Gastroesophageal sphincter (tissue), 3 donors: ENCODE data around the gene IFT43.

ENCODE experiments used
- CTCF ChIP-seq, 4 experiments: fragments of 200-600 bp in 2 of 4; fragments of 450-650 bp in 2 of 4; sonication (generic) in 1 of 4; IDR thresholded peaks; one replicate each; pipeline ENCODE4 v1.5.1; 2017 to 2019; ENCODE audit warnings: antibody characterized with exemption in 4 of 4, mild to moderate bottlenecking in 2 of 4, moderate library complexity in 2 of 4
- POLR2A ChIP-seq, 2 donors: fragments of 450-650 bp; IDR thresholded peaks; one replicate each; pipeline ENCODE4 v1.6.1; 2017; ENCODE audit warnings: antibody characterized with exemption in 2 of 2, mild to moderate bottlenecking in 2 of 2, moderate library complexity in 1 of 2
- POLR2AphosphoS5 ChIP-seq: sonication (generic); formaldehyde crosslinking; IDR thresholded peaks from one replicate; pipeline ENCODE4 v1.6.1; 2017; ENCODE audit warnings: antibody characterized with exemption

- TF ChIP-seq POLR2AphosphoS5 (no peak), CTCF (IDR thresholded peaks at IDR 0.05) (no peak), POLR2A (IDR thresholded peaks at IDR 0.05) (no peak)
Measured at GRCh38 chr14:76089575-76089974, 104.0 kb downstream of the IFT43 start.
